Heart left ventricle (tissue), 13 donors: ENCODE measurements around the gene PACRG.

ENCODE experiments used
- POLR2A ChIP-seq, 2 donors: fragments of 450-650 bp; IDR thresholded peaks; one replicate each; pipeline ENCODE4 v1.6.1; 2017; ENCODE audit warnings: antibody characterized with exemption in 2 of 2, mild to moderate bottlenecking in 2 of 2, moderate library complexity in 2 of 2
- TF ChIP-seq, protein P1 (sequence below), 12 donors: fragments of 200-600 bp; sonication (generic) in 4 of 12; IDR thresholded peaks; one replicate each; pipeline versions ENCODE4 v1.5.0 to v1.8.0; 2018 to 2022; ENCODE audit warnings: antibody characterized with exemption in 12 of 12, mild to moderate bottlenecking in 5 of 12
- donor health status: ischemic (EF 13 %, LVEDD 7.1; RV severe dilation, severe dysfunction).
- donor health status: DM: no; HTN: yes; CAD: no.
- donor health status: DM: no; HTN: no; CAD: no.
- donor health status: ischemic (EF 25% LVEDD 6.9; RV normal size, moderate dysfunction).
- donor health status: ischemic (EF 25% LVEDD 5.7; RV mildly dilated, moderate dysfunction).
- donor health status: ischemic (EF 35%, LVEDD 5.7; RV mildly dilated, moderate dysfunction).
- donor health status: nonischemic (EF 11% LVEDD 7.7; RV severe dilation, severe dysfunction).
- donor health status: DM: yes; HTN: yes; CAD: no.
- donor health status: PGD.
- donor health status: ischemic (EF 29% LVEDD 5.4; RV normal size, mild dysfunction).
- donor health status: nonischemic (EF 23%, LVEDD 6.1; RV moderate dilation, normal function).

DNA sequence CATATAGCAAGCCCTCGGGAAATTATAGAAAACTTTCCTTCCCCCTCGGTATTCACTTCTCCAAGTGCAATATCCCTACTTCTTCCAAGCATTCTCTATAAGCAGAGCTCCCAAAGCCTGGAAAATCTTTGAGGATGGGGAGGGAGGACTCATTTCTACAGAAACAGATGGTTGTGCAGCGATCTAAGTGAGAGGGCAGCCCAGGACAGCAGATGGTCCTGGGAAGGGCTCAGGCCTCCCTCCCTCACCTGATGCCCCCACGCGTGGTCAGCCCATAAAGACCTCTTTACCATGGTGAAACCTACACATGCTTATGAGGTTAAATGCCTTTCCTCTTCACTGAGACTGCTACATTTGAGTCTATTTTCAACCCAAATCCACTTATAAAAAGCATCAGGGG is 367.1 kb downstream of the PACRG start:
- TF ChIP-seq, protein P1, sequence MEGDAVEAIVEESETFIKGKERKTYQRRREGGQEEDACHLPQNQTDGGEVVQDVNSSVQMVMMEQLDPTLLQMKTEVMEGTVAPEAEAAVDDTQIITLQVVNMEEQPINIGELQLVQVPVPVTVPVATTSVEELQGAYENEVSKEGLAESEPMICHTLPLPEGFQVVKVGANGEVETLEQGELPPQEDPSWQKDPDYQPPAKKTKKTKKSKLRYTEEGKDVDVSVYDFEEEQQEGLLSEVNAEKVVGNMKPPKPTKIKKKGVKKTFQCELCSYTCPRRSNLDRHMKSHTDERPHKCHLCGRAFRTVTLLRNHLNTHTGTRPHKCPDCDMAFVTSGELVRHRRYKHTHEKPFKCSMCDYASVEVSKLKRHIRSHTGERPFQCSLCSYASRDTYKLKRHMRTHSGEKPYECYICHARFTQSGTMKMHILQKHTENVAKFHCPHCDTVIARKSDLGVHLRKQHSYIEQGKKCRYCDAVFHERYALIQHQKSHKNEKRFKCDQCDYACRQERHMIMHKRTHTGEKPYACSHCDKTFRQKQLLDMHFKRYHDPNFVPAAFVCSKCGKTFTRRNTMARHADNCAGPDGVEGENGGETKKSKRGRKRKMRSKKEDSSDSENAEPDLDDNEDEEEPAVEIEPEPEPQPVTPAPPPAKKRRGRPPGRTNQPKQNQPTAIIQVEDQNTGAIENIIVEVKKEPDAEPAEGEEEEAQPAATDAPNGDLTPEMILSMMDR (IDR thresholded peaks at IDR 0.05): no peak
- TF ChIP-seq POLR2A (IDR thresholded peaks at IDR 0.05): no peak
